Stimulated activated CD4-positive, alpha-beta T cell treated with anti-CD3 and anti-CD28 coated beads, Interleukin-12 subunit alpha, Interleukin-12 subunit beta, amount 100 ng/mL, for 24 hours (primary cell): Measurements from ENCODE around the gene DNAJC3.
"Not testable (repeated sequence)": the region's sequence is repeated elsewhere in the genome, so short reads cannot be mapped to it uniquely, and the experiment has no call there.

ENCODE experiments used
- DNase-seq, 2 experiments: peaks; one replicate each; pipeline ENCODE4 v3.0.0-alpha.2; 2020; ENCODE audit warnings: low read depth in 2 of 2

DNAJC3 gene

GRCh38 chr13:95781016-95781415 is 104.1 kb downstream of the DNAJC3 start:
- DNase-seq: no peak

DNA sequence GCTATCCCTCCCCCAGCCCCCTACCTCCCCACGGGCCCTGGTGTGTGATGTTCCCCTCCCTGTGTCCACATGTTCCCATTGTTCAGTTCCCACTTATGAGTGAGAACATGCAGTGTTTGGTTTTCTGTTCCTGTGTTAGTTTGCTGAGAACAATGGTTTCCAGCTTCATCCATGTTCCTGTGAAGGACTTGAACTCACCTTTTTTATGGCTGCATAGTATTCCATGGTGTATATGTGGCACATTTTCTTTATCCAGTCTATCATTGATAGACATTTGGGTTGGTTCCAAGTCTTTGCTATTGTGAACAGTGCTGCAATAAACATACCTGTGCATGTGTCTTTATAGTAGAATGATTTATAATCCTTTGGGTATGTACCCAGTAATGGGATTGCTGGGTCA is 105.0 kb downstream of the DNAJC3 start:
- DNase-seq: not testable (repeated sequence)

GRCh38 chr13:95783747-95784146 is 106.8 kb downstream of the DNAJC3 start:
- DNase-seq: no peak

- no peak for DNase-seq
Observed at GRCh38 chr13:95784161-95784899, 107.4 kb downstream of the DNAJC3 start.

DNA sequence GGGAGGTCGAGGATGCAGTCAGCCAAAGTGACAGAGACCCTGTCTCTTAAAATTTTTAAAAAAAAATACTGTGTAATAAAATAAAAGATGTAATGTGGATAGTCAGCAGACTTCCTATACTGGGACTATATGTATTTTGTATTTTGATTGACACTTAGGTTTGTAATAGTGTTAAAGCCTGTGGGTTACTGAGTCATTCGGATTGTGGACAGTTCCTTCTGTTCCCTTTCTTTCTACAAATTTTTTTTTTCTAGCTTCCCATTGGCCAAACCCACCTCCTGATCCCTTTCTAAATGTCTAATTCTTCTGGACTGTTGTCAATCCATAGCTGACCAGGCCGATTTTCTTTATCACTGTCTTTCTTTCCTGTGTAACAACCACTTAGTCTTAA is 108.0 kb downstream of the DNAJC3 start:
- DNase-seq: no peak

DNA sequence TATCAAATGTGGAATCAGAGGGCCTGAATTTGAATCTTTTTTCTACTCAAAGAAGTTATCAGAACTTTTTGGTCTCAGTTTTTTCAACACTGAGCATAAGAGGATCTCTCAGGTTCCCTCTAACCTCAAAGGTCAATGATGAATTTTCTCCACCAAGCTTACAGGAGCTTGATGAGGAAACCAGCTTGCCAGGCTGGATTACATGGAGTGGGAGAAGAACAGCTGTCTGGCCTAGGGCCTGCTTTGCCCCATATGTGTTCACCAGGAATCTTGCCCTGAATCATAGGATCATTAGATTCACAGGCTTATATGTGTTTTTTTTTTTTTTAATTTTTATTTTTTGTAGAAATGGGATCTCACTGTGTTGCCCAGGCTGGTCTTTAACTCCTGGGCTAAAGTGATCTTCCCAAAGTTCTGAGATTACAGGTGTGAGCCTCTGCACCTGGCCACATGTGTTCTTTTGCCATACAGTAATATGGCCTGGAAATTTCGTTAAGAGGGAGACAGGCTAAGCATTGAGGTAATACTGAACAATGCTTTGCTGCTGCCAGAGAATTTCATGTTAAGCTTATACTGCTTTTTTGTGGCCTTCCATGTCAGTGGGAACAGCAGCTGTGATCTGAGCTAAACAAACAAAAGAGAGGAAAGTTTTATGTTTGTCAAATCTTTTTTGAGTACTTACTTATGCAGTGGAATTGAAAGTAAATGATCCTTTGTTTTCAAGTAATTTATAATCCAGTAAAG is 110.6 kb downstream of the DNAJC3 start:
- DNase-seq: no peak

GRCh38 chr13:95788100-95788463 is 111.1 kb downstream of the DNAJC3 start:
- DNase-seq: no peak

GRCh38 chr13:95789315-95789714 is 112.4 kb downstream of the DNAJC3 start:
- not testable (repeated sequence) for DNase-seq

DNA sequence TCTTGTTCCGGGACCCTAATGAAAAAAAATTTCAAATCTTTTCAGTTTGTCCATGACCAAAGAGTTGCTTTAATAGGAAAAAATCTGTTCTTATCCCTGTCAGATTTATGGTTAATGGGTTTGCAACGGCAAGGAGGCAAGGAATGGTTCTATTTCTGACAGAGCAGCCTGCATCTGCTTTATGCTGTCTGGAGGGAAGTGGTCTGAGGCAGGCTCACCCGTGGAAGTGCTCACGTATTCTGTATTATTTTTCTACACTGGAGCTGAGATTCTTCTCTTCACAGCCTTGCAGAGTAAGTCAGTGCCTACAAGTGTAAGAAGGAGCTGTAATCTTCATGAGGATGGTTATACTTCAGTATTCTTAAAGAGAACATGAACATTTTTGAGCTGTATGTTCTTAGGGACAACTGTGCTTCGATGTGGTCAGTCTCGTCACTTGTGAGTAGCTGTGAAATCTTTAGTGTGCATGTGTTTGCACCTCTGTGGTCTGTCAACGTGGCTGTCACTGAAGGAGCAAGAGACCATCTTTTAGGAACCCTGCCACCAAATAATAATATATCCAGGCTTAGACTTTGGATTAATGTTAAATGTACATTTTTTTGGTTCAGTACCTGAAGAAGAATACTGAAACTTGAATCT is 114.3 kb downstream of the DNAJC3 start:
- no peak for DNase-seq

GRCh38 chr13:95793018-95793555 is 116.1 kb downstream of the DNAJC3 start:
- DNase-seq: no peak

GRCh38 chr13:95793781-95794180 is 116.8 kb downstream of the DNAJC3 start:
- DNase-seq: no peak

DNA sequence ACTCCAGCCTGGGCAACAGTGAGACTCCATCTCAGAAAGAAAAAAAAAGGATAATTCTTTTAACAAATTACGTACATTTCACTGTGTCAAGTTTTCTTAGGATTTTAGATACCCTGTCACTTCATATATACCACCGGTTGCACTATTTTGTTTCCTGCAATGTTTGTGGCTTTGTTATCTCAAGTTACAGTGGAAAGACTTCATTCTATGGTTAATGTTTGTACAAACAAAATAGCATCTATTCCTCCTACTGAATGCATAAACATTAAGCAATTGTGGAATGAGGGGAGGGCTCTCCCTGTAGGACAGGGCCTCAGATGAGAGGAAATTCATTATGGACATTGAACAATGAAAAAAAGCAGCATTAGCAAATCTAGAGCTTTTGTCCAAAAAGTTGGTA is 120.1 kb downstream of the DNAJC3 start:
- DNase-seq: no peak

- DNase-seq: no peak
Observed at GRCh38 chr13:95800436-95800835, 123.5 kb downstream of the DNAJC3 start.

DNA sequence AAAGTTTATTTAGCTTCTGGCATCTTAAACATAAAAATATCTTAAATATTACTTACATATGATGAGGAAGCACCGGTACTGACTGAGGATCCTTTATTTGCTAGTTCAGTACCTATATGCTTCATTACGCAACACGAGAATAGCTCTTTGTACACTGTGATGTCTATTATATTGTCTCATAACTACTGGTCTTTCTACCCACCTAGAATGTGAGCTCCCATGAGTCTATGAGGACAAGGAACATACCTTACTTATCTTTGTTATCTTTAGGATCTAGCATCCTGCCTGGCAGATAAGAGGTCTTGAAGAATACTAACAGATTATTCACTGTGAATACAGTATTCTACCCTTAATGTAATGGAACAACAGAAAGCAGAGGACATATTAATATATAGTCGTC is 124.9 kb downstream of the DNAJC3 start:
- no peak for DNase-seq

- no peak for DNase-seq
Observed at GRCh38 chr13:95805921-95806320, 129.0 kb downstream of the DNAJC3 start.

DNA sequence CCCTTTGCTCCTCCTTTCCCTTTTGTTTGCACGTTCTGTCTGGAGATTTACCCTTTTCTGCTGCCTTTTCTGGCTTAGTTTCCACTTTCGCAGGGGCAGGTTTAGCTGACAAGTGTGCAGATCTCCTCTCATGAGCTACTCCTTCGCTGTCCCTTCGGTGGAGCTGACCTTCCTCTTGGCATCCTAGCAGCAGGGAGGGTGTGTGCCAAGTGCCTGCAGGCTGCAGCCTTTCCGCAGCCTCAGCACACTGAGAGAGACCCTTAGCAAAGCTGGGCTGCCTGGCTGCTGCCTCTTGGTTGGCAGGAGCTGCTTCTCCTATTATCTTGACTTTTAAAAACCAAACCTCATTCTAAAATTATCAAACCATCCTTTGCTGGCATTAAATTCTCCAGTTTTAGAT is 132.5 kb downstream of the DNAJC3 start:
- DNase-seq: no peak

DNA sequence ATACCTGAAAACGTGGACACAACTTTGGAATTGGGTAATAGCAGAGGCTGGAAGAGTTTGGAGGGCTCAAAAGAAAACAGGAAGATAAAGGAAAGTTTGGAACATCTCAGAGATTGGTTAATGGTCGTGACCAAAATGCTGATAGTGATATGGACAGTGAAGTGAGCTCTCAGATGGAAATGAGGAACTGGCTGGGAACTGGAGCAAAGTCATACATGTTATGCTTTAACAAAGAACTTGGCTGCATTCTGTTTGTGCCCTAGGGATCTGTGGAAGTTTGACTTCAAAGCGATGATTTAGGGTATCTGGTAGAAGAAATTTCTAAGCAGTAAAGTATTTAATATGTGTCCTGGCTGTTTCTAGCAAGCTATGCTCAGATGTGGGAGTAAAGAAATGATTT is 136.2 kb downstream of the DNAJC3 start:
- no peak for DNase-seq

GRCh38 chr13:95814495-95814894 is 137.6 kb downstream of the DNAJC3 start:
- no peak for DNase-seq

- DNase-seq: no peak
Observed at GRCh38 chr13:95822303-95822702, 145.4 kb downstream of the DNAJC3 start.

GRCh38 chr13:95833126-95833525 is 156.2 kb downstream of the DNAJC3 start:
- DNase-seq: no peak

DNA sequence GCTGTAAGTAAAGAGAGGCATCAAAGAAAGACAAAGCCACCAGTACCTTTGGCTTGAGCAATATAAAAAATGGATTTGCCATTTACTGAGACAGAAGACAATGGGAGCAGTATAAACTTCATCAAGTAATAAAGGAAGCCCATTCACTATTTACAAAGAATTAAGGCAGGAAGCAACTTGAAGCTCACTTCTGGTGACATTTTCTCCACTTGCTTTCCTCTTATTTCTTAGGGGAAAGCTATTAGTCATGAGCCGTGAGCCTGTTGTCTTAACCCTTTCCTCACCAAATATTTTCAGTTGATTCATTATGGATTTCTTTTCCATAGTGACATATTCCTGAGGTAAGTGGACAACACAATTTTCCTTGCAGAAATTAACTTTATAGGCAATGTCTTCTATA is 156.8 kb downstream of the DNAJC3 start:
- DNase-seq: no peak

DNA sequence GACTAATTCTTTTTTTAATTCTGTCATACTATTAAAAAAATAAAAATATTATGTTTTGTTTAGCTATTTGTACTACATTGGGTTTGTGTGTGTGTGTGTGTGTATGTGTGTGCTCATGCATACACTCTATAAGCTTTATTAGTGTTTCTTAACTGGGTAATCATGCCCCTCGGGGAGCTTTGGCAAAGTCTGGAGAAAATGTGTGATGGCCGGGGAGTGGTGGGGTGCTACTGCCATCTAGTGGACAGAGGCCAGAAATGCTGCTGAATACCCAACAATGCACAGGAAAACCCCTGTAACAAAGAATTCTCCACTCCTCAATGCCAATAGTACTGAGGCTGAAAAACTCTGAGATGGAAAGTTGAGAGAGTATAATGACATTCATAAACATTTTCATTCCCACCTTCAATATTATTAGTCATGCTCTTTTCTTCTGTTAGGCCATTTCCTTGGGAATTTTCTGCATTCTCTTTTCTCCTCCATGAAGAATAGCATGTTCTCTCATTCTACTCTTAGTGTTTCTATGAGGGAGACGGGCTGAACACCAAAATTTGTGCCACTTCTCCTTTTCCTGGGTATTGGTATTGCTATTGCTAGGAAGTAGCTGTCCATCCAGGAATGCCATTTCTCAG is 157.3 kb downstream of the DNAJC3 start:
- peak; percentile 45 to 47 for DNase-seq
